Inferior parietal cortex (tissue), 1 donor: ENCODE measurements around the gene BIN1.
A peak's percentile ranks its signal among the peaks of the same experiment; 100 is the strongest.

Source experiments
- DNase-seq: peaks from one replicate; pipeline ENCODE4 v3.0.0-alpha.2; 2016; ENCODE audit errors: extremely low spot score

BIN1 gene

GRCh38 chr2:127090281-127091120 lies 16.5 kb downstream of the BIN1 start:
- DNase-seq, result no peak

GRCh38 chr2:127089478-127090235 lies 17.3 kb downstream of the BIN1 start:
- DNase-seq, result no peak

GRCh38 chr2:127088706-127089105 lies 18.2 kb downstream of the BIN1 start:
- no peak for DNase-seq

- no peak for DNase-seq
Measured at GRCh38 chr2:127087791-127088495, 19.0 kb downstream of the BIN1 start.

- no peak for DNase-seq
Measured at GRCh38 chr2:127086990-127087790, 19.8 kb downstream of the BIN1 start.

GRCh38 chr2:127085317-127085681 lies 21.7 kb downstream of the BIN1 start:
- DNase-seq, result no peak

- DNase-seq, result no peak
Measured at GRCh38 chr2:127084611-127085316, 22.2 kb downstream of the BIN1 start.

- DNase-seq, result peak; percentile 78
Measured at GRCh38 chr2:127083819-127084503, 23.0 kb downstream of the BIN1 start.

- no peak for DNase-seq
Measured at GRCh38 chr2:127082974-127083373, 24.0 kb downstream of the BIN1 start.

GRCh38 chr2:127081826-127082633 lies 24.9 kb downstream of the BIN1 start:
- DNase-seq, result peak; percentile 57

GRCh38 chr2:127080938-127081755 lies 25.8 kb downstream of the BIN1 start:
- no peak for DNase-seq

GRCh38 chr2:127080226-127080937 lies 26.6 kb downstream of the BIN1 start:
- DNase-seq, result no peak

GRCh38 chr2:127079358-127079920 lies 27.5 kb downstream of the BIN1 start:
- no peak for DNase-seq

- no peak for DNase-seq
Measured at GRCh38 chr2:127078666-127079270, 28.2 kb downstream of the BIN1 start.

GRCh38 chr2:127078028-127078427 lies 28.9 kb downstream of the BIN1 start:
- DNase-seq, result no peak

- DNase-seq, result no peak
Measured at GRCh38 chr2:127076924-127077323, 30.0 kb downstream of the BIN1 start.

GRCh38 chr2:127076290-127076689 lies 30.7 kb downstream of the BIN1 start:
- DNase-seq, result no peak
